GM21381 (cell line): ENCODE data around the gene ATN1.

ENCODE experiments used
- ATAC-seq: cut with Tn5 transposase; IDR thresholded peaks from one replicate; pipeline ENCODE4 v1.9.1; 2021; ENCODE audit warnings: mild to moderate bottlenecking, moderate library complexity; ENCODE audit not compliant: unreplicated experiment

The ATN1 gene

GRCh38 chr12:6968426-6968825, 40.7 kb downstream of the ATN1 start:
- ATAC-seq, result no peak

DNA sequence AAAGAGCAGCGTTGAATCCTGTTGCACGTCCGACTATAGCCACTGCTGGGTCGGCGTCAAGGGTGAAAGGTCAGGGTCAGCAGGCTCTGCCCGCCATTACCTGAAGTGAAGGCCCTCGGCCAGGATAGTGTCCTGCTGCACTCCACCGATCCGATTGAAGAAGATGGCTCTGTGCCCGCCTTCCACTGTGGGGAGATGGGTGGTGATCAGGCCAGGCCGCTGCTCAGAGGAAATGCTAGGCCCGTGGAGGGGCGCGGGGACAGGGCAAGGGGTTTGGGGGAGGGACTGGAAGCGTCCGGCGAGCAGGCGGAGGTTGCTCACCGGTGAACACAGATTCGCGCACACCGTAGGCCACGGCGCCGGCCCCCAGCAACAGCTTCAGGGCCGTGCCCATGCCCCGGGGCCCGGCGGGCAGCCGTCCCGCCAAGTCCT, 42.4 kb downstream of the ATN1 start:
- ATAC-seq, result peak; percentile 22

DNA sequence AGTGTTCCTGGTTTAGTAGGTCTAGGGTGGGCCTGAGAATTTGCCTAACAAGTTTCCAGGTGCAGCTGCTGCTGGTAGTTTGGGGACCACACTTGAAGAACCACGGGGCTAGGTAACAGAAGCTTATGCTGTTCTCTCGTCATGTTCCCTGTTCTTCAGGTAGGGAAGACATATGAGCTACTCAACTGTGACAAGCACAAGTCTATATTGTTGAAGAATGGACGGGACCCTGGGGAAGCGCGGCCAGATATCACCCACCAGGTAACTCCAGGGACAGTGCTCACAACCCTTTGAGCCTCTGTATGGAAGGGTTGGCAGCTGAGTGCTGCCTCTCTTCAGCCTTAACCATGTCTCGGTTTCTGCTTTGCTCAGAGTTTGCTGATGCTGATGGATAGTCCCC, 46.4 kb downstream of the ATN1 start:
- ATAC-seq, result no peak

- ATAC-seq, result no peak
These were observed 47.7 kb downstream of the ATN1 start for GRCh38 chr12:6975297-6976032.

- no peak for ATAC-seq
These were observed 49.9 kb downstream of the ATN1 start for GRCh38 chr12:6977653-6978052.

GRCh38 chr12:6978188-6978587, 50.4 kb downstream of the ATN1 start:
- no peak for ATAC-seq

- ATAC-seq, result no peak
These were observed 50.9 kb downstream of the ATN1 start for GRCh38 chr12:6978611-6979011.

- ATAC-seq, result no peak
These were observed 51.3 kb downstream of the ATN1 start for GRCh38 chr12:6979021-6979420.

DNA sequence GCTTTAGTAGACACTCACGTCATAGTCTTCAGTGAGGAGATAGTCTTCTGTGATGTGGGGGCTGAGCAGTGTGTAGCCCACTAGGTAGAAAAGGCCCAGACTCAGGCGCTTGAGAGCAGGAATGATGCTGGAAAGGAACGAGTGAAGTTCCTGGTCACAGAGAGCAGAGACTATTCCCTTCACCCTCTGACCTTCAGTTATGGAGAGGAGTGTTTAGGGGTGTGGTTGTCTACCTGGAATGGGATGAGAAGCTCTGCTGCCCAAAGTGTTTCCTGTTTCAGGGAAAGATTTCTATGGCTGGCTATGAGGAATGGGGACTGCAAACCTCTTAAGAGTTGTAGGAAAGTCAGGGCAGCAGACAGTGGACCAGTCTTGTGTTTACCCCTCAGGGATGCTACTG, 51.7 kb downstream of the ATN1 start:
- ATAC-seq, result no peak

DNA sequence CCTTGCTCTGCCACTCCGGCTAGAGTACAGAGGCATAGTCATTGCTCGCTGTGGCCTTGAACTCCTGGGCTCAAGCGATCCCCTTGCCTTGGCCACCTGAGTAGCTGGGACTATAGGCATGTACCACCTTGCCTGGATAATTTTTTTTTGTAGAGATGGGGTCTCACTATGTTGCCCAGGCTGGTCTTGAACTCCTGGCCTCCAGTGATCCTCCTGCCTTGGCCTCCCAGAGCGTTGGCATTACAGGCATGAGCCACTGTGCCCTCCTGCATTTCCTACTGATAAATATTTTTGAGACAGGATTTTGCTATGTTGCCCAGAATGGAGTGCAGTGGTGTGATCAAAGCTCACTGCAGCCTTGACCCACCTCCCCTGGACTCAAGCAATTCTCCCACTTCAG, 52.3 kb downstream of the ATN1 start:
- no peak for ATAC-seq

DNA sequence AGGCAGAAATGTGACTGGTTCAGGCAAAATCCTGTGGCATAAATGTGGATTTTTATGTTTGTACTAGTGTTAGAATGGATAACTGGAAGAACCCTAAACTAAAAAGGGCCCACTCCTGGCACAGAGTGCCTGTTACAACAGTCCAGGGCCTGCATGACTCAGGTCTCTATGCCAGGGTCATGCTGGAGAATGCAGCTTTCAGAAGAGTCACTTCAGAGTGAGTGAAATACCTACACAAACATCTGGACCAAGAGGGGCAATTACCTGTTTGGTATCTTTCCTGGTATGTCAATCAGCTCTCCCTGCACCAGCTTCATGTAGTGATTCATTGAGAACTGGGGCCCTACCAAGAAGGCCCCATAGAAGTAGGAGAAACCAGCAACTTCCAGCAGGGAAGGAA, 53.0 kb downstream of the ATN1 start:
- no peak for ATAC-seq

- no peak for ATAC-seq
These were observed 53.6 kb downstream of the ATN1 start for GRCh38 chr12:6981152-6982052.

GRCh38 chr12:6982532-6982931, 54.8 kb downstream of the ATN1 start:
- no peak for ATAC-seq

DNA sequence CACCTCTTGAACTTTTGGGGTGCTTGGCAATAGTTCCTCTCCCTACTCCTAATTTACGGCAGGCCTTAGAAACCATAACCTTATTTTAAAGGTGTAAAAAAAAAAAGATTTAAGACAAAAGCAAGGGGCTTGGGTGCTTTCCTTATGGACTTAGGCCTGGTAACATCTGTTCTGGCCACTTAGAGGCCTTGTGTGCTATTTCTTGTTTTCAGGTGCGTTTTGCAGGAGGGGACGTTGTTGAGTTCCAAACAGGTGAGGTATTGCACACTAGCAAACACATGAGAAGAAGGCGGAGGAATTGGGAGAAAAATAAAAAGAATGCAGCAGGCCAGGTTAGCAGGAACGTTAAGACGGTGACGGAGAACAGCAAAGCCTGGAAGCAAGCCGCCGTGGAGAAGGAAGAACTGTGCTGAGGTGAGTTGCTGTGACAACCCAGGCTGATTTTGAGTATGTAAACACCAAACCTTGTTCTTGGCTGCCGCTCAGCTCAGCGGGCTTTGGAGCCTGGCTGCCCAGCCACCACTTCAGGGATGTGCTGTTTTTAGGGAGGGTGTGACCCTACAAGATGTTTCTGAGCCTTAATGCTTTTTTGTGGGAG, 60.3 kb downstream of the ATN1 start:
- ATAC-seq, result no peak
